Suppressor macrophage (primary cell): Measurements from ENCODE around the gene RTN4.
A peak's percentile ranks its signal among the peaks of the same experiment; 100 is the strongest.

Source experiments
- DNase-seq, 4 experiments: peaks; one replicate each; pipeline ENCODE4 v3.0.0-alpha.2; 2020 to 2022

Gene RTN4

GRCh38 chr2:54967759-54968365, 82.4 kb downstream of the RTN4 start:
- DNase-seq: no peak

- DNase-seq: no peak
Measured at GRCh38 chr2:54967269-54967668, 83.0 kb downstream of the RTN4 start.

GRCh38 chr2:54966837-54967236, 83.4 kb downstream of the RTN4 start:
- no peak for DNase-seq

GRCh38 chr2:54966165-54966832, 84.0 kb downstream of the RTN4 start:
- DNase-seq: no peak

GRCh38 chr2:54965425-54965824, 84.8 kb downstream of the RTN4 start:
- DNase-seq: no peak

- DNase-seq: no peak
Measured at GRCh38 chr2:54964816-54965215, 85.4 kb downstream of the RTN4 start.

- DNase-seq: no peak
Measured at GRCh38 chr2:54964271-54964670, 86.0 kb downstream of the RTN4 start.

- no peak for DNase-seq
Measured at GRCh38 chr2:54963476-54963875, 86.8 kb downstream of the RTN4 start.

GRCh38 chr2:54962935-54963440, 87.3 kb downstream of the RTN4 start:
- no peak for DNase-seq

- DNase-seq: no peak
Measured at GRCh38 chr2:54962511-54962910, 87.7 kb downstream of the RTN4 start.

GRCh38 chr2:54960164-54960563, 90.1 kb downstream of the RTN4 start:
- no peak for DNase-seq

- DNase-seq: peak; percentile 60 to 76 (median 70)
Measured at GRCh38 chr2:54958717-54959371, 91.4 kb downstream of the RTN4 start.

GRCh38 chr2:54957321-54957999, 92.8 kb downstream of the RTN4 start:
- no peak for DNase-seq

GRCh38 chr2:54956111-54956627, 94.1 kb downstream of the RTN4 start:
- no peak for DNase-seq

- DNase-seq: peak in 1 of 4 experiments; percentile 31
Measured at GRCh38 chr2:54955358-54956110, 94.7 kb downstream of the RTN4 start.

- DNase-seq: no peak
Measured at GRCh38 chr2:54954705-54955357, 95.4 kb downstream of the RTN4 start.

- DNase-seq: no peak
Measured at GRCh38 chr2:54954158-54954557, 96.1 kb downstream of the RTN4 start.

- DNase-seq: peak in 1 of 4 experiments; percentile 38
Measured at GRCh38 chr2:54952978-54953456, 97.2 kb downstream of the RTN4 start.

GRCh38 chr2:54952425-54952824, 97.8 kb downstream of the RTN4 start:
- no peak for DNase-seq

GRCh38 chr2:54950811-54951210, 99.4 kb downstream of the RTN4 start:
- no peak for DNase-seq

GRCh38 chr2:54949431-54949830, 100.8 kb downstream of the RTN4 start:
- DNase-seq: no peak

GRCh38 chr2:54948120-54948519, 102.1 kb downstream of the RTN4 start:
- DNase-seq: no peak
